ENCODE results near the gene NAPA.

Gene NAPA

GRCh38 chr19:47464675-47465419 is 50.0 kb downstream of the NAPA start:
- Histone ChIP-seq H3K4me3 (ENCODE audit: low read depth in 1 of 2, low read length in 2 of 2) (no peak overlapping the region), H3K27ac (ENCODE audit: low read depth, low read length) (no peak overlapping the region)

GRCh38 chr19:47461876-47462275 is 53.0 kb downstream of the NAPA start:
- H3K4me1 ChIP-seq (ENCODE audit: insufficient read depth, low read length), result no peaks in the 10 kb centered on the region
- no peaks in the 10 kb centered on the region for H3K36me3 ChIP-seq (ENCODE audit: insufficient read depth, low read length)
- H3K4me3 ChIP-seq (ENCODE audit: low read depth in 1 of 2, low read length in 2 of 2), result no peak overlapping the region
- no peak overlapping the region for H3K27ac ChIP-seq (ENCODE audit: low read depth, low read length)
- H3K27me3 ChIP-seq (ENCODE audit: control insufficient read depth in 1 of 2, insufficient read depth in 2 of 2, low read length in 2 of 2), result peaks cover 0 to 15% of the 10 kb centered on the region in 2 donors
- no peak overlapping the region for H3K9ac ChIP-seq (ENCODE audit: low read length)
- H3K9me3 ChIP-seq (ENCODE audit: low read length), result no peaks in the 10 kb centered on the region

More at GRCh38 chr19:47464675-47465419, 50.0 kb downstream of the NAPA start:
- Histone ChIP-seq H3K27me3 (ENCODE audit: control insufficient read depth in 1 of 2, insufficient read depth in 2 of 2, low read length in 2 of 2) (peaks cover 0 to 18% of the 10 kb centered on the region in 2 donors), H3K4me1 (ENCODE audit: insufficient read depth, low read length) (peaks cover 13% of the 10 kb centered on the region), H3K9me3 (ENCODE audit: low read length) (no peaks in the 10 kb centered on the region), H3K9ac (ENCODE audit: low read length) (no peak overlapping the region), H3K36me3 (ENCODE audit: insufficient read depth, low read length) (no peaks in the 10 kb centered on the region)

- H3K9ac ChIP-seq (ENCODE audit: low read length), result no peak overlapping the region
- no peaks in the 10 kb centered on the region for H3K4me1 ChIP-seq (ENCODE audit: insufficient read depth, low read length)
- H3K27me3 ChIP-seq (ENCODE audit: control insufficient read depth in 1 of 2, insufficient read depth in 2 of 2, low read length in 2 of 2), result peaks cover 0 to 20% of the 10 kb centered on the region in 2 donors
- no peaks in the 10 kb centered on the region for H3K36me3 ChIP-seq (ENCODE audit: insufficient read depth, low read length)
- no peak overlapping the region for H3K27ac ChIP-seq (ENCODE audit: low read depth, low read length)
- H3K9me3 ChIP-seq (ENCODE audit: low read length), result peaks cover 4% of the 10 kb centered on the region
- H3K4me3 ChIP-seq (ENCODE audit: low read depth in 1 of 2, low read length in 2 of 2), result no peak overlapping the region
Measured at GRCh38 chr19:47459477-47459876, 55.4 kb downstream of the NAPA start.

GRCh38 chr19:47458672-47459071 is 56.2 kb downstream of the NAPA start:
- Histone ChIP-seq H3K4me1 (ENCODE audit: insufficient read depth, low read length) (no peaks in the 10 kb centered on the region), H3K27me3 (ENCODE audit: control insufficient read depth in 1 of 2, insufficient read depth in 2 of 2, low read length in 2 of 2) (peaks cover 0 to 20% of the 10 kb centered on the region in 2 donors), H3K9ac (ENCODE audit: low read length) (no peak overlapping the region), H3K4me3 (ENCODE audit: low read depth in 1 of 2, low read length in 2 of 2) (no peak overlapping the region), H3K36me3 (ENCODE audit: insufficient read depth, low read length) (no peaks in the 10 kb centered on the region), H3K27ac (ENCODE audit: low read depth, low read length) (no peak overlapping the region), H3K9me3 (ENCODE audit: low read length) (peaks cover 4% of the 10 kb centered on the region)

- Histone ChIP-seq H3K4me3 (ENCODE audit: low read depth in 1 of 2, low read length in 2 of 2) (no peak overlapping the region), H3K27me3 (ENCODE audit: control insufficient read depth in 1 of 2, insufficient read depth in 2 of 2, low read length in 2 of 2) (peaks cover 0 to 20% of the 10 kb centered on the region in 2 donors), H3K27ac (ENCODE audit: low read depth, low read length) (no peak overlapping the region)
Measured at GRCh38 chr19:47456721-47457474, 58.0 kb downstream of the NAPA start.

GRCh38 chr19:47450478-47450877 is 64.4 kb downstream of the NAPA start:
- Histone ChIP-seq H3K4me1 (ENCODE audit: insufficient read depth, low read length) (peaks cover 8% of the 10 kb centered on the region), H3K4me3 (ENCODE audit: low read depth in 1 of 2, low read length in 2 of 2) (no peak overlapping the region), H3K36me3 (ENCODE audit: insufficient read depth, low read length) (no peaks in the 10 kb centered on the region), H3K27me3 (ENCODE audit: control insufficient read depth in 1 of 2, insufficient read depth in 2 of 2, low read length in 2 of 2) (peaks cover 15 to 25% of the 10 kb centered on the region in 2 donors), H3K9ac (ENCODE audit: low read length) (no peak overlapping the region), H3K9me3 (ENCODE audit: low read length) (peaks cover under 1% of the 10 kb centered on the region), H3K27ac (ENCODE audit: low read depth, low read length) (no peak overlapping the region)

More at GRCh38 chr19:47456721-47457474, 58.0 kb downstream of the NAPA start:
- H3K9me3 ChIP-seq (ENCODE audit: low read length), result peaks cover 4% of the 10 kb centered on the region
- H3K4me1 ChIP-seq (ENCODE audit: insufficient read depth, low read length), result no peaks in the 10 kb centered on the region
- no peaks in the 10 kb centered on the region for H3K36me3 ChIP-seq (ENCODE audit: insufficient read depth, low read length)
- H3K9ac ChIP-seq (ENCODE audit: low read length), result no peak overlapping the region

- H3K4me1 ChIP-seq (ENCODE audit: insufficient read depth, low read length), result peaks cover 9% of the 10 kb centered on the region
- no peak overlapping the region for H3K9ac ChIP-seq (ENCODE audit: low read length)
- no peaks in the 10 kb centered on the region for H3K9me3 ChIP-seq (ENCODE audit: low read length)
- H3K27me3 ChIP-seq (ENCODE audit: control insufficient read depth in 1 of 2, insufficient read depth in 2 of 2, low read length in 2 of 2), result peaks cover 17 to 33% of the 10 kb centered on the region in 2 donors
- H3K27ac ChIP-seq (ENCODE audit: low read depth, low read length), result no peak overlapping the region
- no peaks in the 10 kb centered on the region for H3K36me3 ChIP-seq (ENCODE audit: insufficient read depth, low read length)
- H3K4me3 ChIP-seq (ENCODE audit: low read depth in 1 of 2, low read length in 2 of 2), result no peak overlapping the region
Measured at GRCh38 chr19:47448360-47448727, 66.5 kb downstream of the NAPA start.

- no peak overlapping the region for H3K9ac ChIP-seq (ENCODE audit: low read length)
- H3K27ac ChIP-seq (ENCODE audit: low read depth, low read length), result no peak overlapping the region
- H3K4me1 ChIP-seq (ENCODE audit: insufficient read depth, low read length), result peaks cover 9% of the 10 kb centered on the region
- peak overlapping the region in 1 of 2 donors; percentile 2 for H3K4me3 ChIP-seq (ENCODE audit: low read depth in 1 of 2, low read length in 2 of 2)
- H3K27me3 ChIP-seq (ENCODE audit: control insufficient read depth in 1 of 2, insufficient read depth in 2 of 2, low read length in 2 of 2), result peaks cover 17 to 33% of the 10 kb centered on the region in 2 donors
- H3K9me3 ChIP-seq (ENCODE audit: low read length), result no peaks in the 10 kb centered on the region
- no peaks in the 10 kb centered on the region for H3K36me3 ChIP-seq (ENCODE audit: insufficient read depth, low read length)
Measured at GRCh38 chr19:47447470-47448359, 67.1 kb downstream of the NAPA start.

- Histone ChIP-seq H3K36me3 (ENCODE audit: insufficient read depth, low read length) (no peaks in the 10 kb centered on the region), H3K4me1 (ENCODE audit: insufficient read depth, low read length) (peaks cover 9% of the 10 kb centered on the region), H3K9ac (ENCODE audit: low read length) (no peak overlapping the region), H3K27ac (ENCODE audit: low read depth, low read length) (no peak overlapping the region), H3K9me3 (ENCODE audit: low read length) (no peaks in the 10 kb centered on the region), H3K4me3 (ENCODE audit: low read depth in 1 of 2, low read length in 2 of 2) (peak overlapping the region in 1 of 2 donors; percentile 2), H3K27me3 (ENCODE audit: control insufficient read depth in 1 of 2, insufficient read depth in 2 of 2, low read length in 2 of 2) (peaks cover 17 to 33% of the 10 kb centered on the region in 2 donors)
Measured at GRCh38 chr19:47446534-47447469, 68.1 kb downstream of the NAPA start.

- Histone ChIP-seq H3K27me3 (ENCODE audit: control insufficient read depth in 1 of 2, insufficient read depth in 2 of 2, low read length in 2 of 2) (peaks cover 17 to 35% of the 10 kb centered on the region in 2 donors), H3K9ac (ENCODE audit: low read length) (no peak overlapping the region), H3K4me1 (ENCODE audit: insufficient read depth, low read length) (peaks cover 9% of the 10 kb centered on the region), H3K9me3 (ENCODE audit: low read length) (no peaks in the 10 kb centered on the region), H3K27ac (ENCODE audit: low read depth, low read length) (no peak overlapping the region), H3K36me3 (ENCODE audit: insufficient read depth, low read length) (no peaks in the 10 kb centered on the region), H3K4me3 (ENCODE audit: low read depth in 1 of 2, low read length in 2 of 2) (no peak overlapping the region)
Measured at GRCh38 chr19:47445937-47446402, 68.9 kb downstream of the NAPA start.
